Adrenal gland (tissue), 5 donors: ENCODE measurements around the gene XYLT1.

ENCODE experiments used
- CTCF ChIP-seq, 6 experiments: fragments of 450-650 bp in 4 of 6; fragments of 200-600 bp in 2 of 6; sonication (generic) in 1 of 6; IDR thresholded peaks; 1 replicate in 5 of 6; 2 replicates in 1 of 6; pipeline versions ENCODE4 v1.5.1 to v1.8.0; 2016 to 2021; ENCODE audit warnings: antibody characterized with exemption in 6 of 6, mild to moderate bottlenecking in 2 of 6, moderate library complexity in 1 of 6
- POLR2A ChIP-seq, 2 donors: fragments of 450-650 bp; IDR thresholded peaks; one replicate each; pipeline ENCODE4 v1.6.1; 2017; ENCODE audit warnings: antibody characterized with exemption in 2 of 2, mild to moderate bottlenecking in 2 of 2, moderate library complexity in 1 of 2
- donor health status: DM: no; HTN: no; CAD: no.

GRCh38 chr16:17070882-17071592 is 399.7 kb downstream of the XYLT1 start:
- TF ChIP-seq CTCF (IDR thresholded peaks at IDR 0.05): no peak
- TF ChIP-seq POLR2A (IDR thresholded peaks at IDR 0.05): no peak
